GM12873 (cell line): ENCODE data around the gene UBTD2.

ENCODE experiments used
- TF ChIP-seq, protein P1 (sequence below): IDR thresholded peaks from 2 replicates; pipeline ENCODE4 v1.5.1; 2012; ENCODE audit warnings: low read depth, mild to moderate bottlenecking, moderate library complexity, low read length, control low read depth; ENCODE audit not compliant: insufficient read depth; ENCODE audit errors: missing control alignments

UBTD2 gene

GRCh38 chr5:172169216-172169615 lies 114.3 kb downstream of the UBTD2 start:
- TF ChIP-seq, protein P1, sequence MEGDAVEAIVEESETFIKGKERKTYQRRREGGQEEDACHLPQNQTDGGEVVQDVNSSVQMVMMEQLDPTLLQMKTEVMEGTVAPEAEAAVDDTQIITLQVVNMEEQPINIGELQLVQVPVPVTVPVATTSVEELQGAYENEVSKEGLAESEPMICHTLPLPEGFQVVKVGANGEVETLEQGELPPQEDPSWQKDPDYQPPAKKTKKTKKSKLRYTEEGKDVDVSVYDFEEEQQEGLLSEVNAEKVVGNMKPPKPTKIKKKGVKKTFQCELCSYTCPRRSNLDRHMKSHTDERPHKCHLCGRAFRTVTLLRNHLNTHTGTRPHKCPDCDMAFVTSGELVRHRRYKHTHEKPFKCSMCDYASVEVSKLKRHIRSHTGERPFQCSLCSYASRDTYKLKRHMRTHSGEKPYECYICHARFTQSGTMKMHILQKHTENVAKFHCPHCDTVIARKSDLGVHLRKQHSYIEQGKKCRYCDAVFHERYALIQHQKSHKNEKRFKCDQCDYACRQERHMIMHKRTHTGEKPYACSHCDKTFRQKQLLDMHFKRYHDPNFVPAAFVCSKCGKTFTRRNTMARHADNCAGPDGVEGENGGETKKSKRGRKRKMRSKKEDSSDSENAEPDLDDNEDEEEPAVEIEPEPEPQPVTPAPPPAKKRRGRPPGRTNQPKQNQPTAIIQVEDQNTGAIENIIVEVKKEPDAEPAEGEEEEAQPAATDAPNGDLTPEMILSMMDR: no peak

- TF ChIP-seq, protein P1: no peak
These were observed 115.3 kb downstream of the UBTD2 start for GRCh38 chr5:172168311-172168710.

DNA sequence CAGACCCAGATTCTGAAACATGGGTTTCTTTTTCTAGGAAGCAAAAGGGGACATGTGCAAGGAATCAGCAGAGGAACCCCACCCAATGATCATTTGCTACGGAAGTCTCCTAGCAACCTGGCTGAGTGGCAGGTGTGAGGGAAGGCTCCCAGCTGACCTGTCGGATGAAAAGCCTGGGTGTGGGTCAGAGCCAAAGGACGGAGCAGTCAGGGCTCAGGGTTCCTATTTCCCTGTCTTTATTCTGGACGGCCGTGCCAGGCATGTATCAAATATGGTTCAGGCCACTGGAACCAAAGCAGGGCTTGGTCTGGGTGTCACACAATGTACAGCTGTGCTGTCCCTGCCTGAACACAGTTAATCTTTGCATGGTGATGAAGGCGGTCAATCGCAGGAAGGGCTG lies 115.7 kb downstream of the UBTD2 start:
- TF ChIP-seq, protein P1: no peak

GRCh38 chr5:172166030-172166826 lies 117.3 kb downstream of the UBTD2 start:
- TF ChIP-seq, protein P1: no peak

GRCh38 chr5:172165465-172165864 lies 118.1 kb downstream of the UBTD2 start:
- TF ChIP-seq, protein P1: no peak

GRCh38 chr5:172164769-172165212 lies 118.8 kb downstream of the UBTD2 start:
- TF ChIP-seq, protein P1: no peak

DNA sequence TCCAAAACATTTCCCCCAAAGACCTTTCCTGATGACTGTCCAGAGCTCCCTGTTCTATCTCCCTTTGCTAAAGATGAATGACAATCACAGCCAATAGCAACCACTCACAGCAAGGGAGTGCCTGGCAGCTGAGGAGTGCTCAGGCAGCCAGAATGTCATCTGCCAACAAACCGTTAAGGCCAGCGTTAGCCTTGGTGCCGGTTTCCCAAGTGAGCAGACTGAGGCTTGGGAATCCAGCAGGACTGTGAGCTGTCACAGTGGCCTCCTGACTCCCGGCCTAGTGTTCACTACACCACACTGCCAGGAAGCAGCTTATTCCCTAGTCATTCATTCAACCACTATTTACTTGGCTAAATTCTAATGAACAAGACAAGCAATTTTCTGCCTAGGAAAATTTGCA lies 120.2 kb downstream of the UBTD2 start:
- TF ChIP-seq, protein P1: no peak

- TF ChIP-seq, protein P1: no peak
These were observed 120.6 kb downstream of the UBTD2 start for GRCh38 chr5:172162987-172163343.
